ENCODE measurements around the gene GLT6D1. TPM values are rescaled to one million over a fixed set of nuclear protein-coding genes. Genes with fewer than 3 reads are reported as not detected.

The GLT6D1 gene
- total and polyA plus RNA-seq, 7 donors: not detected

DNA sequence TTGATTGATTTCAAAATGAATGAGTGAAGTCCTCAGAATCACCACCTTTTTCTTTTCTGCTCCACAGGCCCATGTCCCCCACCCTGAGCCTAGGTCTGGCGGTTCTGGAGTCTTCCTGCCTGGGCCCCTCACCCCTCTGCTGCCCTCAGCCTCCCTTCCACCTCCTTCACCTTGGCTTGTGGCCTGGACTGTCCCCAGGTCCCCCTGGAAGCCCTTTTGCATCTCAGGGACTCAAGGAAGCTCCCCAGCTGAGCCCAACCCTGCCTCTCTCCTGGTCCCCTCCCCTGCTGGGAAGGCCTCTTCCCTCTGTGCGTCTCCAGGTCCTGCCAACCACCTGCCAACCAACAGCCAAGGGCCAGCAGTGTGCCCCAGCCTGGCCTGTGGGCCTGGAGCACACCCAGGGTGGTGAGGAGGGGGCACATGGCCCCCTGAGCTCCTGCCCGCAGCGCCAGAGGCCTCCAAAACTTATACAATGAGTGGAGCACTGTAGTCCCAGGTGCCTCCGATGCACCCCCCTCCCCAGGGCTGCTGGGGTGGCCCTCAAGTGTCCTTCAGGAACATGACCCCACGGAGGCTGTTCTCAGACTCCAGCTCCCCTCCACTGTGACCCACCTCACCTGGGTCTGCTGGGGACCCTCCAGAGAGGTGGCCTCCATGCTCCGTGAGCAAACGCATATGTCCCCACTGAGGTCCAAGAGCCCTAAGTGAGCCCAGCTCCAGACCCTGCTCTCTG lies 20.3 kb downstream of the GLT6D1 start:
- Histone ChIP-seq H3K4me1 (no peaks in the 10 kb centered on the region), H3K9me3 (no peaks in the 10 kb centered on the region), H3K4me3 (no peak overlapping the region), H3K27me3 (peaks cover 0 to 48% (median 0%) of the 10 kb centered on the region in 3 donors), H3K27ac (no peak overlapping the region), H3K36me3 (no peaks in the 10 kb centered on the region)
- 60 to 78% methylated on average over 8 of the region's 8 CpGs for WGBS, 2 donors
- intact Hi-C loops (cut with DNase I): no loop called here
- no peak for DNase-seq
- TF ChIP-seq POLR2AphosphoS5 (IDR thresholded peaks at IDR 0.05) (no peak), EP300 (IDR thresholded peaks at IDR 0.05) (no peak), CTCF (IDR thresholded peaks at IDR 0.05) (no peak), POLR2A (IDR thresholded peaks at IDR 0.05) (no peak)

DNA sequence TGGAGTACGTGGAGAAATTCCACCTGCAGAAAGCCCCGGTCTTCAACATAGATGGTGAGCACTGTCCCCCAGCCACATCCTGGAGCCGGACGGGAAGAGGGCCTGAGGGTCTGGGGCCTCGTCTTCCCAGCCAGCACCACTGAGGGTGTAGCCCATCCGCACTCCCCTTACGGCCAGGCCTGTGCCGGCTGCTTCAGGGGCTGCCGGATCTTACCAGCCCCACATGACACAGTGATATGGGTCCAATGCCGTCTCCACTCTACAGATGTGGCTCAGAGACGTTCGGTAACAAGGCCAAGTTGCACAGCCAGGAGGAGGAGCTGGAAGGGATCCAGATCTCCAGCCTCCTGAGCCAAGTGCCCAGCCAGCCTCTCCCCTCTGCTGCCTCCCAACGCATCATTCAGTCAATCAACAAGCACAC lies 21.3 kb downstream of the GLT6D1 start:
- no peak for DNase-seq
- intact Hi-C loops (cut with DNase I): no loop called here
- Histone ChIP-seq H3K4me3 (no peak overlapping the region), H3K4me1 (no peaks in the 10 kb centered on the region), H3K27me3 (peaks cover 0 to 57% (median 1%) of the 10 kb centered on the region in 3 donors), H3K36me3 (no peaks in the 10 kb centered on the region), H3K27ac (no peak overlapping the region), H3K9me3 (no peaks in the 10 kb centered on the region)
- TF ChIP-seq CTCF (IDR thresholded peaks at IDR 0.05): no peak
- no peak for TF ChIP-seq POLR2A (IDR thresholded peaks at IDR 0.05)
- TF ChIP-seq POLR2AphosphoS5 (IDR thresholded peaks at IDR 0.05): no peak
- no peak for TF ChIP-seq EP300 (IDR thresholded peaks at IDR 0.05)
- 76% methylated on average over 13 of the region's 13 CpGs for WGBS, 2 donors

- Histone ChIP-seq H3K27ac (no peak overlapping the region), H3K4me3 (no peak overlapping the region), H3K27me3 (peaks cover 0 to 62% (median 4%) of the 10 kb centered on the region in 3 donors), H3K9me3 (no peaks in the 10 kb centered on the region), H3K36me3 (no peaks in the 10 kb centered on the region), H3K4me1 (no peaks in the 10 kb centered on the region)
- TF ChIP-seq CTCF (IDR thresholded peaks at IDR 0.05) (no peak), POLR2A (IDR thresholded peaks at IDR 0.05) (no peak), EP300 (IDR thresholded peaks at IDR 0.05) (no peak), POLR2AphosphoS5 (IDR thresholded peaks at IDR 0.05) (no peak)
- no peak for DNase-seq
- intact Hi-C loops (cut with DNase I): no loop called here
- 76 to 85% methylated on average over 13 of the region's 13 CpGs for WGBS, 2 donors
These were observed 21.8 kb downstream of the GLT6D1 start for GRCh38 chr9:135617538-135617900.

- no peaks in the 10 kb centered on the region for H3K36me3 ChIP-seq
- H3K27ac ChIP-seq: no peak overlapping the region
- intact Hi-C loops (cut with DNase I): no loop called here
- H3K4me3 ChIP-seq: no peak overlapping the region
- H3K9me3 ChIP-seq: no peaks in the 10 kb centered on the region
- 74 to 79% methylated on average over 34 of the region's 34 CpGs for WGBS, 2 donors
- no peaks in the 10 kb centered on the region for H3K4me1 ChIP-seq
- TF ChIP-seq EP300 (IDR thresholded peaks at IDR 0.05) (no peak), CTCF (IDR thresholded peaks at IDR 0.05) (no peak), POLR2A (IDR thresholded peaks at IDR 0.05) (no peak), POLR2AphosphoS5 (IDR thresholded peaks at IDR 0.05) (no peak)
- no peak for DNase-seq
- peaks cover 0 to 63% (median 4%) of the 10 kb centered on the region in 3 donors for H3K27me3 ChIP-seq
These were observed 22.5 kb downstream of the GLT6D1 start for GRCh38 chr9:135616619-135617537.

Measured in sigmoid colon (tissue), 7 donors.